ENCODE results near the gene PRKAA1. TPM values are rescaled to one million over a fixed set of nuclear protein-coding genes. Genes with fewer than 3 reads are reported as not detected.
A peak's percentile ranks its signal among the peaks of the same experiment; 100 is the strongest.

The PRKAA1 gene
- total RNA-seq, 1 experiment from 2014 or later: 84.5 TPM

DNA sequence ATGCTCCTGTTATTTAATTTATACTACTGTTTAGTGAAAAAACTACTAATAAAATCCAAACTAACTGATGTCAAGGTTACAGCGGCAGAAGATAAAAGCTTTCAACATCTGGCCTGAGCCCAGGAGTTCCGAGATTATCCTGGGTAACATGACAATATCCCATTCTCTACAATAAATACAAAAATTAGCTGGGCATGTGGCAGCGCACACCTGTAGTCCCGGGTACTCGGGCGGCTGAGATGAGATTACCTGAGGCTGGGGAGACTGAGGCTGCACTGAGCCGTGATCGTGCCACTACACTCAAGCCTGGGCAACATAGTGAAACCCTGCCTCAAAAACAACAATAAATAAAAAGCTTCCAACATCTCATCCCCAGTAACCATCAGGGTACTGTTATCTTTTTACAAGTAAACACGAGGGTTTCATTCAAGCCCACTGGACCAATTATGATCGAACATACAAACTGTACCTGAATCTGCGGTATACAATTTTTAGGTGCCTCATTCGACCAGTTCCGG is 35.6 kb upstream of the PRKAA1 start:
- peaks cover 46% of the 10 kb centered on the region for H3K79me2 ChIP-seq (ENCODE audit: low read length)
- DNase-seq: no peak
- peak overlapping the region; percentile 67; the same call in 1 of the 2 replicates for H3K27ac ChIP-seq (ENCODE audit: low read length)
- H3K9me2 ChIP-seq (replicated peaks; ENCODE audit: low read length): no peaks in the 10 kb centered on the region
- H3K9me3 ChIP-seq (ENCODE audit: low read length): no peaks in the 10 kb centered on the region
- ChIA-PET CTCF (no interaction called here), POLR2A (ENCODE audit: unreplicated experiment) (no interaction called here)
- TF ChIP-seq EZH2 (IDR thresholded peaks at IDR 0.05; ENCODE audit: low read length, unreplicated experiment): no peak
- TF ChIP-seq, protein P1, sequence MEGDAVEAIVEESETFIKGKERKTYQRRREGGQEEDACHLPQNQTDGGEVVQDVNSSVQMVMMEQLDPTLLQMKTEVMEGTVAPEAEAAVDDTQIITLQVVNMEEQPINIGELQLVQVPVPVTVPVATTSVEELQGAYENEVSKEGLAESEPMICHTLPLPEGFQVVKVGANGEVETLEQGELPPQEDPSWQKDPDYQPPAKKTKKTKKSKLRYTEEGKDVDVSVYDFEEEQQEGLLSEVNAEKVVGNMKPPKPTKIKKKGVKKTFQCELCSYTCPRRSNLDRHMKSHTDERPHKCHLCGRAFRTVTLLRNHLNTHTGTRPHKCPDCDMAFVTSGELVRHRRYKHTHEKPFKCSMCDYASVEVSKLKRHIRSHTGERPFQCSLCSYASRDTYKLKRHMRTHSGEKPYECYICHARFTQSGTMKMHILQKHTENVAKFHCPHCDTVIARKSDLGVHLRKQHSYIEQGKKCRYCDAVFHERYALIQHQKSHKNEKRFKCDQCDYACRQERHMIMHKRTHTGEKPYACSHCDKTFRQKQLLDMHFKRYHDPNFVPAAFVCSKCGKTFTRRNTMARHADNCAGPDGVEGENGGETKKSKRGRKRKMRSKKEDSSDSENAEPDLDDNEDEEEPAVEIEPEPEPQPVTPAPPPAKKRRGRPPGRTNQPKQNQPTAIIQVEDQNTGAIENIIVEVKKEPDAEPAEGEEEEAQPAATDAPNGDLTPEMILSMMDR (conservative IDR thresholded peaks at IDR 0.05; ENCODE audit: low read depth, low read length): no peak
- no peak for TF ChIP-seq EZH2phosphoT487 (IDR thresholded peaks at IDR 0.05; ENCODE audit: borderline replicate concordance, low read length)
- H2AFZ ChIP-seq (ENCODE audit: low read length): no peak overlapping the region
- H3K4me3 ChIP-seq (ENCODE audit: low read length): peak overlapping the region; percentile 87
- peaks cover 55% of the 10 kb centered on the region for H4K20me1 ChIP-seq (ENCODE audit: low read length)
- peaks cover 27% of the 10 kb centered on the region for H3F3A ChIP-seq (ENCODE audit: low read length, unreplicated experiment)
- no TSS peak for BruUV-seq (replicated peaks)
- H3K36me3 ChIP-seq (ENCODE audit: low read depth, low read length): peaks cover 57% of the 10 kb centered on the region
- H3K4me1 ChIP-seq (ENCODE audit: insufficient read depth, low read length): peaks cover 28% of the 10 kb centered on the region
- peak overlapping the region; percentile 89 for H3K4me2 ChIP-seq (ENCODE audit: low read length)
- no peak for ATAC-seq
- no peaks in the 10 kb centered on the region for H3K27me3 ChIP-seq (ENCODE audit: low read length)
- H3K9ac ChIP-seq (ENCODE audit: low read length): peak overlapping the region; percentile 98
- intact Hi-C loops (cut with micrococcal nuclease): no loop called here

DNA sequence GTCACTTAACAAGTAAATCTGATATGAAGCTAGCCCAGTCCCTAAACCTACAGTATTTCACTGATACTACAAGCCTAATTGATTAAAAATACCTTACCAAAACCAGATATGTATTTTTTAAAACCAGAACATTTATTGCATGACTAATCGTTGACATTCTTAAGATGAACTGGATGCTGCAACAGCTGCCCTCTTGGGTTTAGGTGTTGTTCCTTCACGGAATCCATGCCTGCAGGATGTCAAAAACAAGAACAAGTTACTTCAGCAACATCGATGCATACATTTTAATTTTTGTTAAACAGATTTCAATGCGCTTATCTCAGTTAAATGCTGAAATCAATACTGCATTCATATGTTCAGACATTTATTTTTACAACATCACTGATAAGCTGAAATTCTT is 34.2 kb upstream of the PRKAA1 start:
- TF ChIP-seq EZH2phosphoT487 (IDR thresholded peaks at IDR 0.05; ENCODE audit: borderline replicate concordance, low read length) (no peak), EZH2 (IDR thresholded peaks at IDR 0.05; ENCODE audit: low read length, unreplicated experiment) (no peak)
- TF ChIP-seq, protein P1 (conservative IDR thresholded peaks at IDR 0.05; ENCODE audit: low read depth, low read length): no peak
- Histone ChIP-seq H4K20me1 (ENCODE audit: low read length) (peaks cover 68% of the 10 kb centered on the region), H3K27me3 (ENCODE audit: low read length) (no peaks in the 10 kb centered on the region), H3K79me2 (ENCODE audit: low read length) (peaks cover 46% of the 10 kb centered on the region), H3K27ac (ENCODE audit: low read length) (no peak overlapping the region), H3K4me2 (ENCODE audit: low read length) (peak overlapping the region; percentile 89), H2AFZ (ENCODE audit: low read length) (no peak overlapping the region), H3K9ac (ENCODE audit: low read length) (no peak overlapping the region), H3K9me3 (ENCODE audit: low read length) (no peaks in the 10 kb centered on the region), H3K4me1 (ENCODE audit: insufficient read depth, low read length) (peaks cover 28% of the 10 kb centered on the region), H3K4me3 (ENCODE audit: low read length) (peak overlapping the region; percentile 87), H3K36me3 (ENCODE audit: low read depth, low read length) (peaks cover 71% of the 10 kb centered on the region), H3K9me2 (replicated peaks; ENCODE audit: low read length) (no peaks in the 10 kb centered on the region), H3F3A (ENCODE audit: low read length, unreplicated experiment) (peaks cover 27% of the 10 kb centered on the region)
- intact Hi-C loops (cut with micrococcal nuclease): no loop called here
- no TSS peak for BruUV-seq (replicated peaks)
- ATAC-seq: no peak
- ChIA-PET CTCF (interaction anchor here (0.5 to 0.6 kb wide), 2 partner anchors 9 to 34 kb away, joined by 4 to 7 read pairs; partner anchors contain the start of genes CARD6 and PRKAA1), POLR2A (ENCODE audit: unreplicated experiment) (no interaction called here)
- peak; percentile 39 for DNase-seq

All from PC-3 (cell line).